Body of pancreas (tissue), 4 donors: ENCODE data around the gene MAMDC2.

Experiments used
- POLR2A ChIP-seq, 3 donors: fragments of 450-650 bp; IDR thresholded peaks; one replicate each; pipeline ENCODE4 v1.6.1; 2016; ENCODE audit warnings: antibody characterized with exemption in 3 of 3, mild to moderate bottlenecking in 2 of 3
- TF ChIP-seq, protein P1 (sequence below), 7 experiments: fragments of 450-650 bp in 4 of 7; fragments of 200-600 bp in 3 of 7; sonication (generic) in 3 of 7; IDR thresholded peaks; one replicate each; pipeline ENCODE4 v1.5.1; 2016 to 2019; ENCODE audit warnings: antibody characterized with exemption in 7 of 7

DNA sequence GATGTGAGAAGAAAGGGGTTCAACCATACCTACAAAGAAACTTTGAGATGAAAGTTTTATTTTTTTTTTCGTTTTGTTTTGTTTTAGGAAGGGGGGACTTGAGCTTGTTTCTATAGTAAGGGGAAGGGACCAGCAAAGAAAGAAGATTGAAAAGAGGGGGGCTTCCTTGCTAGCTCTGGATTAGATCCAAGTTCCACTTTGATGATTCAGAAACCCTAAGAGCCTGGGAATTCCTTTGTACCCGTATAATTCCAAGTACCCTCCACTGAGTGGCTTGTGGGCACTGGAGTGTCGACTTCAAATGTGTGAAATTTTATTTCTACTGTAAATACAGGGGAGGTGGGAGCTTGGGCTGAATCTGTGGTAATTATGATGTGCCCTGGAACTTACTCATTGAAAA lies 10.9 kb downstream of the MAMDC2 start:
- no peak for TF ChIP-seq POLR2A (IDR thresholded peaks at IDR 0.05)
- TF ChIP-seq, protein P1, sequence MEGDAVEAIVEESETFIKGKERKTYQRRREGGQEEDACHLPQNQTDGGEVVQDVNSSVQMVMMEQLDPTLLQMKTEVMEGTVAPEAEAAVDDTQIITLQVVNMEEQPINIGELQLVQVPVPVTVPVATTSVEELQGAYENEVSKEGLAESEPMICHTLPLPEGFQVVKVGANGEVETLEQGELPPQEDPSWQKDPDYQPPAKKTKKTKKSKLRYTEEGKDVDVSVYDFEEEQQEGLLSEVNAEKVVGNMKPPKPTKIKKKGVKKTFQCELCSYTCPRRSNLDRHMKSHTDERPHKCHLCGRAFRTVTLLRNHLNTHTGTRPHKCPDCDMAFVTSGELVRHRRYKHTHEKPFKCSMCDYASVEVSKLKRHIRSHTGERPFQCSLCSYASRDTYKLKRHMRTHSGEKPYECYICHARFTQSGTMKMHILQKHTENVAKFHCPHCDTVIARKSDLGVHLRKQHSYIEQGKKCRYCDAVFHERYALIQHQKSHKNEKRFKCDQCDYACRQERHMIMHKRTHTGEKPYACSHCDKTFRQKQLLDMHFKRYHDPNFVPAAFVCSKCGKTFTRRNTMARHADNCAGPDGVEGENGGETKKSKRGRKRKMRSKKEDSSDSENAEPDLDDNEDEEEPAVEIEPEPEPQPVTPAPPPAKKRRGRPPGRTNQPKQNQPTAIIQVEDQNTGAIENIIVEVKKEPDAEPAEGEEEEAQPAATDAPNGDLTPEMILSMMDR (IDR thresholded peaks at IDR 0.05) = no peak
